RKO (cell line): ENCODE results near the gene PABPC1L.
A peak's percentile ranks its signal among the peaks of the same experiment; 100 is the strongest.

Source experiments
- DNase-seq: peaks from one replicate; pipeline ENCODE4 v3.0.0-alpha.2; 2016; ENCODE audit warnings: low spot score

Gene PABPC1L

DNA sequence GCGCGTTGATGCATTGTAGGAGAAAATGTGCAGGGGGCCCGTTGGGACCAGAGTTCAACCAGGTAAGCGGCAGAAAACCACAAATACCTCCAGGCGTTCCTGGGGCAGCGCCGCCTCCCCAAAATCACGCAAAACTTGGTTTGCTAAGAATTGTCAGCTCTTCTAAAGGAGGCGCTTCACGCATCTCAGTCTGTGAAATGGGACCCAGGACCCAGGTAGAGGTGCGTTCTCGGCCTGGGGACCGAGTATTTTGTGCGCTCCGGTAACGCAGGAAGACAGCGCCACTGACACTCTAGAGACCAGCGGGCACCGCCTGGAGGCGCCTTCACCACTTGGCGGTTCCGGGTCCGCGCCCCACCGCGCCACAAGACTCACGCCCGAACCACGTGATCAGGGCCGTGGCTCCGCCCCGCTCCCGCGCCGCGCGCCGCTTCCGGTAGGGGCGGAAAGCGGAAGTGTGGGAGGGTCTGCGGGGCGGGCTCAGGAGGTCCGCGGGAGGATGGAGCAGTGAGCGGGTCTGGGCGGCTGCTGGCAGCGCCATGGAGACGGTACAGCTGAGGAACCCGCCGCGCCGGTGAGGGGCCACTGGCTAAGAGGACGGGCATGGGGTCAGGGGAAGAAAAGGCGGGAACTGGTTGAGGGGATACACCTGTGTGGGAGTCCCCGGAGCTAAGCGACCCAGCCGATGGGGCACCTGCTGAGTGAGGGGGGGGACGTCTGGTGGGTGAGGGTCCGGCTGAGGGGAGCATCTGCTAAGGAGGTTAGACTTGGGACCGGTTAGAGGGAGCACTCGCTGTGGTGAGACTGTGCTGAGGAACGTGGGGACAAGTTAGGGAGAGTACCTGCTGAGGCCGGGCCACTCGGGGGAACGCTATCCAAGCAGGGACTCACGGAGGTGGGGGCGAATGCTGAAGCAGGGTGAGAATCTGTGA, 56.4 kb downstream of the PABPC1L start, which contains the start of gene STK4:
Gene STK4, plus strand, starts transcription at position 483 of the 932 bp plus-strand sequence. Its CDS starts 57 bp downstream, at position 540.
- peak; percentile 95 for DNase-seq

GRCh38 chr20:44967207-44967807, 57.4 kb downstream of the PABPC1L start:
- peak; percentile 87 for DNase-seq

DNA sequence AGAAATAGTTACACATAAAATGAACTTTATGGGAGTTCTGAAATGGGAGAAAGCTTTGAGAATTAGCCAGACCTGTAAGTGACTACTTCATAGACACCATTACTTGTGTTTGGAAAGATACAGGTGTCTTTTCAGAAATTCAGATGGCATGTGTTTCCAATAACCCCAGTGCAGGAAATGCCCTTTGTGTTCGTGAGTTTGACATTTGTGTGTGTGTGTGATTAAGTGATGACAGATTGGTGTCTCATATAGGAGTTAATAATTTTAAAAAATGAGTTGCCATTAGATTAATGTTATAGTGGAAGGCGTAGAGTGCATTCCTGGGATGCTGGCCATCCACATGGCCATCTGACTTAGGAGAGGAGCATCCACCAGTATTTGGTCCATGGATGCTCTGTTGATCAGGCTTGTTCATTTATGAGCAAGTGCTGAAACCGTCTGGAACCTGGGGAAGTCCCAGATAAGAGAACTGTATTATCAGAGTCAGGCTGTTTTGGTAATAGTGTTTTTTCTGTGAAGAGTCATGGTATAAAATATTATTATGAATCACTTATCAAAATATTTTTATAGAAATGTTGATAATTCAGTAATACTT, 59.5 kb downstream of the PABPC1L start:
- DNase-seq = peak; percentile 42

DNA sequence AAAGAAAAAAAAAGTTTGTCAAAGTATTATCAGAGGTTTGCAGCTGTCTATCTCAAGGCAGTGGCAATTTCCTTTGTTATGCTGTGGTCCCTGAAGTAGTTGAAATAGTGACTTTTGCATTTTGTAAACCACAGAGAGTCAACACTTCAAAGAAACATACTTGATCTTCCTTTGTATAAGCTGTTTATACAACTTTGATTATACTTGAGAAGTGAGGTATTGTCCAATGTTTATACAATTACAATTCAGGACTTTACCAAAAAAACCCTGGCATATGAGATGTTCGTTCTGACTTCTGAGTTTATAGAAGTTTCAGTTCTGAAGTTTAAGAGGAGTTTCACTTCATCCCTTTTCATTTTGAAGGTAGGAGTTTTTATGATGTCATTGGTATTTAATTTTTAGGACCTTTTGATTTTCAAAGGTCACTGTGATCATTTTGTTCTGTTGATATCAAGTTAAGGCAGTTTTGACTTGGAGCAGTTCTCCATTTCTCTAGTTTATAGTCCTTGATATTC, 60.4 kb downstream of the PABPC1L start:
- DNase-seq = no peak

GRCh38 chr20:44973053-44973452, 63.2 kb downstream of the PABPC1L start:
- no peak for DNase-seq

DNA sequence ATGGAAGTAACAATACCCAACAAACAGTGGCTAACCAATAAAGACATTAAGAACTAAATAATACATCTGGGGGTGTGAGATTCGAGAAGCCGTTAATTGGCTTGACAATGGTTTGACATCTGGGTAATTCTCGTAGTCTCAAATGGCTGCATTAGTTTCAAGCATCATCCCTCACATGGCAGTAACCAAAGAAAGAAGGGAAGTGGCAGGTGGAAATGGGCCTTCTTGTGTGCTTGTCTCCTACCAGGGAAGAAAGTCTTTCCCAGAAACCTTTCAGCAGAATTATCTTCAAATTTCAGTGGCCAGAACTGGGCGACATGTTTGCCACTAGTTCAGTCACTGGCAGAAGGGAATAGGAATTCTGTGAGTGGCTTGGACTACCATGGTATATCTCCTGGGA, 66.8 kb downstream of the PABPC1L start:
- DNase-seq = no peak

DNA sequence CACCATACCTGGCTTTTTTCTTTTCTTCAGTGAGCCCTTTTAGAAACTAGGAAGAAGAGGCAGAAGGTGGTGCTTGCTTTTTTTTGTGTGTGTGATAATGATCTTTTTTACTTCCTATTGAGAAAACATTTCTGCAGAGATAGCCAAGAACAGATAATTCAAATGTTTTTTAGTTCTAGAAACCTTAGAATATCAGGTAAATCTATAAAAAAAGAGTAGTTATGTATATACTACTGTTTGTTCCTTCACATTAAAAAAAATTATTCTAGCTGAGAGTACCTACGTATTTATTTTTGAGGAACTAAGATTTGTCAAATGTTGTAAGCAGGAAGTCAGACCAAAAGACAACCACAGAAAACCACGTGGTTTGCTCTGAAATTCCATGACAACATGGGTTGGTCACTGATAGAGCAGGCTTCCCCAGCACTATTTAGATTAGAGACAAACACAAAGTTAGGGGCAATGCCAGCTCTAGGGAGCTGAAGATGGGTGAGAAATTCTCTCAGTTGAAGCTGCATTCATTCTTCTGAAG, 69.3 kb downstream of the PABPC1L start:
- DNase-seq = no peak

- no peak for DNase-seq
Measured at GRCh38 chr20:44981736-44982406, 72.0 kb downstream of the PABPC1L start.

- no peak for DNase-seq
Measured at GRCh38 chr20:44983093-44983674, 73.3 kb downstream of the PABPC1L start.

- DNase-seq = no peak
Measured at GRCh38 chr20:44988631-44989171, 78.8 kb downstream of the PABPC1L start.
